ENCODE results near the gene KCNJ4.

GRCh38 chr22:38440747-38441350 is 14.2 kb downstream of the KCNJ4 start:
- TF ChIP-seq CTCF (IDR thresholded peaks at IDR 0.05), result no peak
- TF ChIP-seq POLR2A (IDR thresholded peaks at IDR 0.05; ENCODE audit: low read depth), result no peak

Measured in esophagus muscularis mucosa (tissue), 3 donors.